ENCODE results near the gene DHX15.
"Not testable (repeated sequence)": the region's sequence is repeated elsewhere in the genome, so short reads cannot be mapped to it uniquely, and the experiment has no call there.

Gene DHX15

DNA sequence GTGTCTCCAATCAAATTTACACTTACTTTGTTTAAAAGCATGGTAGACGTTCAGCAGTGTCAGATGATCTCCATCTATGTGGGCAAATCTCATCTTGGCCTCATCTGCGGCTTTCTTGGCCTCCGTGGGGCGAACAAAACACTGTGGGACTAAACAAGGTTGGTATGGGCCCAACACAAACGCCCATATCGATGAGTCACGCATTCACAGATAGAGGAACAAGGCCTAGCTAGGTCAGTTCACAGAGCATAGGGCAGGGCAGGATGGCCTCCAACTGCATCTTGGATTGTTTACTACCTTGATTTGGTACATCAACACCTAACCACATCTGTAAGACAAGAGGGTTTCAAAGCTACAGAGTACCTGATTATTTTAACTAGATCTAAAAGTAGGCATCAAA is 47.3 kb downstream of the DHX15 start:
- DNase-seq, result no peak

DNA sequence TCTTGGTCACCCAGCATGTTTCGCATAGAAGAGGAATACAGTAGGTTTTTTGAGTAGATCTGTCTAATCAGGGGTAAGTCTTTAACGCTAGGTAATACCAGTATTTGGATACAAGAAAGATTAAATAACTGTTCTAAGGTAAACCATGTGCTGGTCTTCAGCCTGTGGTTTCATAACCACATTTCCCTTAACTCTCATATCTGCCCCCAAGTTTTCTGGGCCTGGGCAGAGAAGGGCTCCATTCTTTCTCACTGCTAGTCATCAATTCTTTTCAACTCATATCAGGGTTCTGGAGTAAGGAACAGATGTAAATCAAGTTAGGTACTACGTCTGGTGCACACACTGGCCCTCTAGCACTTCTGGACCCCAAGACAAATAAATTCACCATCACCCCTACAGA is 49.0 kb downstream of the DHX15 start:
- no peak for DNase-seq

DNA sequence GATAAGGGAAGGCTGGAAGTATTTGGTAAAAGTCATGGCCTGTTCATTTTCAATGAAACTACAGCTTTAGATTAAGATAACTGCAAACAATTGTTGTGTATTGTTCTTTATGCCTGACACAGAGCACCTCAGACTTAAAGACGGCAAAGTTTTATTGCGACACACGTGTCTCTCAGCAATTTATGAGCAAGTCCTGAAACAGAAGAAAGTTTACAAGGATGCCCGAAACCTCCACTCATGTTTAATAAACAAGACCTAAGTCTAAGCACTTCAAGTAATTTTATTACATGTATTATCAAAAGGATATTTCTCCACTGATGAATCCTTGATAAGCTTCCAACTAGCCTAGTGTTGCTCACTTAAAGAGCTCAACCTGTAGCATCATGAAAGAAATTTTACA is 51.0 kb downstream of the DHX15 start:
- no peak for DNase-seq

DNA sequence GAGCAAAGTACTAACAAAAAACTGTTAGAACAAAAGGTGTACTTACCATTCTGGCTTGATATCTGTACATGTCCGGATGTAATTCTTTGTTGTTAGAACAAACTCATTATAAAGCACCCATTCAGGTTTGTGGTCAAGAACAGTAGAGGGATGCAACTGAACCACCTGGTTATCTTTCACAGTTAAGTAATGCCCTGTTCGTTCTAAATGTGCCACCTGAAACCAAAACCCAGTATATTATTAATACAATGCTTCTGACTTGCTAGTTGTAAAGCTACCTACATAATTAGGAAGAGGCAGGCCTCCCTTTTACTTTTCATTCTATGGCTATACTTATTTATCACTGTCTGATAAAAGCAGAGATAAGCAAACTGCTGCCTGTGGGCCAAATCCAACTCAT is 54.8 kb downstream of the DHX15 start:
- DNase-seq, result no peak

DNA sequence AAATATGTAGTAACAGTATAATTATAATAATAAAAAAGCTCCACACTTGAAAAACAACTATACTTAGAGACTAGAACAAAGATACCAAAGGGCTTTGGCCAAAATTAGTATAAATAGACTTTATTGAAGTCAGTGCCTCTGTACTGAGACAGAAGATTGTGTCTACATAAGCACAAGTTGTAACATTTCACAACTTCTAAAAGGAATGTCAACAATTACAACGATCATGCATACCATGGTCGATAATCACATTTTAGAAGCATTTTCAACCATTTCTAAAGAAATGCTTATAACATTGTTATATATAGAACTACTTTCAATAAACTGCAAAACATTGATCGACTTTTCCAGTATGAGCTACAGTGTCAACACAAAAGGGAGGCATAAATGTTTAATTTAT is 57.0 kb downstream of the DHX15 start:
- no peak for DNase-seq

DNA sequence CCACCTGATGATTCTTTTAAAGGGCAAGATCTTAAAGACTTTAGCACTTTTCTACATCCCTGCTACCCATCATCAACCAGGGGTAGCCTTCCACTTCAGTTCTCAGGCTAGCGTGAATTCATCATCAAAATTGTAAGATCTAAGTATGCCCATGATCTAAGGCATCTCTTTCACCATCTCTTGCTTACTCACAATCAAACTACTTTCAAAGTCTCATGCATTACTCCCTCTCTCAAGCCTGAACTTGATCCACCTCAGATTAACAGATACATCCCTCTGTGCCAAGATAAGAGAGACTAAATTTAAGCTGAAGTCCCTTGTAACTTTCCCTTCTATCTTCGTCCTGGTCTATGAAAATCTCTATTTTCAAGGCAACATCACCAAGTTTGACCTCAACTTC is 62.8 kb downstream of the DHX15 start:
- DNase-seq, result no peak

DNA sequence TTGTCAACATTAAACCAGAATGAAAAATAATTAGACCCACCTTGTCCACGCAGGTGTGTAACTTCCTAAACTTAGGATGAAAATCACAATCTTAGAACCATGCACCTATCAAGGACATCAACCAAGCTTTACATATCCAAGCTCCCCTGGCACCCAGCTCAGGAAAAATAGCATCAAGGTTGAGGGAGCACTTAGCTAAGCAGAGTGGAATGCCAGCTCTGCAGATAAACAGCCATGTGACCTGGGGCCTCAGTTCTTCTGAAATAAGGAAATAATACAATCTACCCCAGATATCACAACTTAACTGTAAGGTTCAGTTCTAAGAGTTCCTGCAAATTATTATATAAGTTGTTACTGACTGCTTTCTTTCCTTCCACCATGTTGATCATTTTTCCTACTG is 64.7 kb downstream of the DHX15 start:
- no peak for DNase-seq

DNA sequence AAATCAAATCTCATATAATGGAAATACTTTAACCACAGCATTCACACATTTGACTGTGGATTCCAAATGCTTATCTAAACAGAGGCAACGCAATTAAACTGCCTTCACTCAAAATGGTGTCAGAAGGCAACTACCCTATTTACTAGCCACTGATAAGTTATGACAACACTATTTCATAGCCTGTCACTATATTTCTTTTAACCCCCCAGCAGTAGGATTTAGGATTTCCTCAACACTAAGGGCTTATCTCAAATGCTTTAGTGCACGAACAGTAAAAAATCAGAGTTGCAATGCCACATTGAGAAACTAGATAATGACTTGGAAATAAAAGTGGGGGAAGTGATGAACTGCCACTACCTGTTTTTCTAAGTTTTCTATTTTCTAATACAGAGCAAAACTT is 66.7 kb downstream of the DHX15 start:
- no peak for DNase-seq

DNA sequence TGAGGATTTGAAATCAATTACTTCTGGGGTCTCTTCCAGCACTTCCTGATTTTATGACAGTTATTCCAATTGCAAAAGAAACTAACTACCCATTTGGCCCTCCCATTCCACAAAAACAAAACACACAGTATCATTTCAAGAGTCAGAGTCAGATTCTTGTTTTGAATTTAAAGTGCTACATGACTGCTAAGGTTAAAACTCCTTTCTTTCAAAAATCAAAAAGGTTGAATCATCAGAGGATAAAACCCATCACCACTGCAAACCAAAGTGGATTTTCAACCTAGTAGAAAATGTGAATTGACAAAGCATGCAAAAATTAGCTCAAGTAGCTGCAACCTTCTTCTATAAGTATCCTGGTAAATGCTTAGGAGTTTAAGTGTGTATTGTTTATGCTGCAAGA is 67.4 kb downstream of the DHX15 start:
- no peak for DNase-seq

DNA sequence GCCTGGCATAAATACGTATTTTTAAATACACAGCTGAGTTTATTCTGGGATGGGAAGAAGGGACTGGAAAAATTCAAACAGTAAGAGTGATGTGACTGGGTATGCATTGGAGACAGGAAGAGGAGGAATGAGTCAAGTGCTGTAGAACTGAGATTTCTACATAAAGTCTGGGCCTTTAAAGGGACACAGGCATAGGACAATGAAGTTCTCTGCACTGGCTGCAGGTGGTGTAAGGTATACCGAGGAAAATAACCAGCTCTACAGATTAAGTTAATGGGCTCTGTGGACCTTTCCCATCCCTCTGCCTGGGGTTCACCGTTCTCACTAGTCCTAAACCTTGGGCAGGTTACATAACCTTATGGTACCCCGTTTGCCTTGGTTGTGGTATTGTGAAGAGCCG is 68.7 kb downstream of the DHX15 start:
- DNase-seq, result no peak

DNA sequence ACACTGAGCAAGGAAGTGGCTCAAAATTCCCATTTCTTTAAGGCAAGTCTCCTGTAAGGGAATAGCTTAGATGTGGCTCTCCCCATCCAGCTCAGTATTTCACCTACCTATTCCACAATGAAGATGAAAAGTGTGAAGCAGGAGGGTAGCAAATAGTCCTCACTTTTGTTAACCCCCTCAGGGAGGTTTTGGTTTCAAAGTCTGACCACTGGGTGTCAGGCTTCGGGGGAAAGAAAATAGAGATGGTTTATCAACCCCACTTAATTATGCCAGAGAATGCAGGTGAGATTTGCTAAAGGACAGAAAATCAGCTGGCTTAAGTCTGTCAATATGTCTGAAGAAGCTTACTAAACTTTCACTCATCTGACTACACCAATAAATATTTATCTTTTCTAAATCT is 69.5 kb downstream of the DHX15 start:
- no peak for DNase-seq

DNA sequence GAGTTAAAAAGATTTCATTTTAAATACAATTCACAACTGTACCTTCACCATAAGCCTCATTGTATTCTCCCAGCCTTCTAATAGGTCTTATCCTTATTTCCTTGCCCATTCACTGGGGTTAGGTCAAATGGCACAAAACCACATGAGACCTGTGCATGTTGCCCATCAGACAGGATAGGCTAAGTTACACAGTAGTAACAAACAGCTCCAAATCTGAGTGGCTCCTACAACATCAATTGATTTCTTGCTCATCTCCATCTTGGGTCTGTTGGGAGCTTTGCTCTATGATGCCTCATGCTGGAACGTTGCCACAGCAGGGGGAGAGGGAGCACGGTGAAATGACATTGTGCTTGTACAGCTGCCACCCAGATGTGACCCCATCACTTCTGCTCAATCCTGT is 70.6 kb downstream of the DHX15 start:
- DNase-seq, result no peak

DNA sequence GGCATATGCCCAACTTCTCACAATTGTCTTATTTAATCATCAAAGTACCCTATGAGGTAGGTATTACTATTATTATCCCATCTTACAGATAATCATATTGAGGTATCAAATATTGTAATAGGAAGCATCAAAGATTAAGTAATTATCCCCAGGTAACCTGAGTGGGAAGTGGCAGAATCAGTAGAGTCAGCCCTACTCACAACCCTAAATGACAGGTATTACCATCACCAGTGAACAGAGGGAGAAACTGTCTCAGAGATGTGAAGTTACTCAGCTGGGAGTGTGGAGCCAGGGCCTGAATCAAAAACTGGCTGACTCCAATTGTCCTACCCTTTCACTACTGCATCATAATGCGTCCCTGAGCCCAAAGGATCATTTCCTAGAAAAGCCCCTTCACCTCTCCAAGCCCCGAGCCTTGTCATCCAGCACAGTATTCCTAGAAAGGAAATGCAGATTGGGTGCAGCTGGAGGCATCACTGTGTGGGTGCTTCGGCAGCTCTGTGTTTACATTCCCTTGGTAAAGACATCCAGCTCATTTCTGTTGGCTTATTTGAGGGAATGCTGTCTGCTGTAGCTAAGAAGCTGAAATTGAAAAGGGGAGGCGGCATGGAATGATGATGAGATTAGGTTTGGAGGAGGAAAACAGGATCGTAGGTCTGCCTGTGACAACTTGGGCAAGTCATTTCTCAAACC is 72.8 kb downstream of the DHX15 start:
- DNase-seq, result no peak

DNA sequence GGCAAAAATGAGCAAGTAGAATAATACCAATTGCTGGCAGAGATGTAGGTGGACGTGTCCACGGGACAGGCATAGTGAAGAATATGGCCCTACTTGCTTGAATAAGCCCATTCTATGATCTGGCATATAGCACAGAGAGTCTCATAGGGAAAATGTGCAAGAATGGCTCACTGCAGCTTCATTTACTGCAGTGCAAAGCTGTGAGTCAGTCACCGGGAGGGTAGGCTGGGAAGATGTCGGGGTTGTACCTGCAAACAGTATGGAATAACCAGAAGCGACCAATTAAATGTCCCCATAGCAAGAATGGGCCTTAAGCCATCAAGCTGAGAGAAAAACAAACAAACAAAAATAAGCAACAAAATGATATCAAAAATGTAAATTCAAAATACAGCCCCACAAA is 74.3 kb downstream of the DHX15 start:
- DNase-seq, result no peak

DNA sequence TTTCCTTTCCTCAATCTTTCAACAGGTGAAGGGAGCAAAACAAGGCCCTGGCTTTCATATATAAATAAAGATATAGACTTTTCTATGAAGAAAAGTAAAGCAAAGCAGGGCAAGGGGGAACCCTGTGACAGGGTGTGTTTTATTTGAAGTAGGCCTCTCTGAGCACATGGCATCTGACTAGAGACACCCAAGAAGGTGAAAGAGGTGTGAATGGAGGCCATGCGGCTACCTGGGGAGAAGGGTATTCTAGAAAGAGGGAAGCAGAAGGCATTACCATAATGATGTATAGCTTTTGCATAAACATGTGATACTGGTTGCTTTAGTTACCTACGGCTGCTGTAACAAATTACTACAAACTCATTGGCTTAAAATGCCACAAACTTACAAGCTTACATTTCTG is 75.8 kb downstream of the DHX15 start:
- DNase-seq, result no peak

DNA sequence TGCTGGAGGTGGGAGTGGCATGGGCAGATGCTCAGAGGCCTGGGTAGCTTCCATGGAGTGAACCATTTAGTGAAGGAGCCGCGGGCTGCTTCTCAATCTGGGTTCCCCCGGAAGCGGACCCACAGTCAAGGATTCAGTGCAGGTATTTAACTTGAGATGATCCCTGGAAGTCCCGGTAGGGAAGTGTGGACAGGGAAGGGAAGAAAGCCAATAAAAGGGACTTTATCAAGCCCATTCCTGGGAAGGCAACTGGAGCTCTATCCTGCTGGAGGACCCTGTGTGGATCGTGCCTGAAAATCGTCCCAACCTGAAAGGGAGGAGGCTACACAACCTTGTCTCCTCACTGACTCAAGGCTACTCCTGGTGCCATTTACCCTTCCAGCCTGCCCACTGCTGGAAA is 76.9 kb downstream of the DHX15 start:
- no peak for DNase-seq

DNA sequence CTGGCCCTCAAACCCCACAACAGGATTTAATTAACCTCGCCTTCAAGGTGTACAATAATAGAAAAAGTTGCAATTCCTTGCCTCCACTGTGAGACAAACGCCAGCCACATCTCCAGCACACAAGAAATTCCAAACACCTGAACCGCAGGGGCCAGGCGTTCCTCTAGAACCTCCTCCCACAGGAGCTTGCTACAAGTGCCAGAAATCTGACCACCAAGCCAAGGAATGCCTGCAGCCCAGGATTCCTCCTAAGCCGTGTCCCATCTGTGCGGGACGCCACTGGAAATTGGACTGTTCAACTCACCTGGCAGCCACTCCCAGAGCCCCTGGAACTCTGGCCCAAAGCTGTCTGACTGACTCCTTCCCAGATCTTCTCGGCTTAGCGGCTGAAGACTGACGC is 81.3 kb downstream of the DHX15 start:
- not testable (repeated sequence) for DNase-seq

DNA sequence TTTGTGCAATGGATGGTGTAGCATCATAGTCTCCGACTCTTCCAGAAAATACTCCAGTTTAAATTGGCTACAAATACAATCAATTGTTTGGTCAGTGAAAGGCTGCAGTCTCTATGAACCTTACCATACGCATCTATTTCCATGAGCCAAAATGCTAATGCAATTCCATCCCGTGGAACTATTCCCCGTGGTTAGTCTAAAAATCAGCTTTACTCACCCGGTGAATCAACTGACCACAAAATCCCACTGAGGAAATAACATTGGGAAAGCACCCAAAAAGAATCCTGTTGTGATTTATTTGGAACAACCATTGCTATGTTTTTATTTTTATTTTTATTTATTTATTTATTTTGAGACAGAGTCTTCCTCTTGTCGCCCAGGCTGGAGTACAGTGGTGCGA is 87.1 kb downstream of the DHX15 start:
- DNase-seq, result no peak

DNA sequence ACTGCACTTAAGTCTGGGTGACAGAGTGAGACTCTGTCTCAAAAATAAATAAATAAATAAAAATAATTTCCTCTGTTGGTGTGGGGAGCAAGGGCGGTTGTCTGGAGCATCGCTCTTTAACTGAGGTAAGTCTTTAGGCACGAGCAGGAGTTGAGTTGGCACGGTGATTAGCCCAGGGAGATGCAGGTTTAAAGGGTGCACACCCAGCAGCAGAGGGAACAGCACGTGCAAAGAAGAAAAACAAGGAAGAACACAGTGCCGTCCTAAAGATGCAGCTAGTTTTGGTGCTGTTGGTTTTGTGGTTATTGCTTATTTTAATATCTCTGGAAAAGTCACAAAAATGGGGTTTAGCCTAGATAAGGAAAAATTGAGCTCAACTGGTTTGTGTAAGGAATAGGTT is 87.8 kb downstream of the DHX15 start:
- DNase-seq, result no peak

DNA sequence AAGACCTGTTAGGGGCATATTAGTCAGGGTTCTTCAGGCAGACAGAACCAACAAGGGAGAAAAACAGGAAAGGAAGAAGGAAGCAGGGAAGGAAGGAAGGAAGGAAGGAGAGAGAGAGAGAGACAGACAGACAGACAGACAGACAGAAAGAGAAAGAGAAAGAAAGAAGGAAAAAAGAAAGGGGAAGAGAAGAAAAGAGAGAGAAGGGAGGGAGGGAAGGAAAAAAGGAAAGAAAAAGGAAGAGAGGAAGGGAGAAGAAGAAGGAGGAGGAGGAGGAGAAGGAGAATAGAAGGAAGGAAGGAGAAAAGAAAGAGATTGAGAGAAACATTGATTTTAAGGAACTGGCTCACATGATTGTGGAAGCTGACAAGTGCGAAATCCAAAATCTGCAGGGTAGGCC is 89.0 kb downstream of the DHX15 start:
- no peak for DNase-seq

DNA sequence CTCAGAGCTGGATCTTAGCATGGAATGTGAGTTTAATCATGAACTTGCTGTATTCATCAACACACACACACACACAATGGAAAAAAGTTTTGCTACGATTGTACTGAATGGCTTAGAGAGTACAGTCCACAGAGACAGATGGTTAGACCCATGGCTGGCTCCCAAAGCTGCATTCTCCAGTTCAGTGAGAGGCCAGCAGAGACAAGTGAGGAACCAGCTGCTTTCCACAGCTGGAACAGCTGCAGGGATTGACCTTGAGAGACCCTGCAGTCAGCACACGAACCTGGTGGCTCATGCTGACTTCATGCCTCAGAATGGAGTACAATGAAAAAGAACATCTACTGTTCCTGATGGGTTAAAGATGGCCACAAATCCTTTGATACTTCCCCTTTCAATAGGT is 94.5 kb downstream of the DHX15 start:
- DNase-seq, result no peak

DNA sequence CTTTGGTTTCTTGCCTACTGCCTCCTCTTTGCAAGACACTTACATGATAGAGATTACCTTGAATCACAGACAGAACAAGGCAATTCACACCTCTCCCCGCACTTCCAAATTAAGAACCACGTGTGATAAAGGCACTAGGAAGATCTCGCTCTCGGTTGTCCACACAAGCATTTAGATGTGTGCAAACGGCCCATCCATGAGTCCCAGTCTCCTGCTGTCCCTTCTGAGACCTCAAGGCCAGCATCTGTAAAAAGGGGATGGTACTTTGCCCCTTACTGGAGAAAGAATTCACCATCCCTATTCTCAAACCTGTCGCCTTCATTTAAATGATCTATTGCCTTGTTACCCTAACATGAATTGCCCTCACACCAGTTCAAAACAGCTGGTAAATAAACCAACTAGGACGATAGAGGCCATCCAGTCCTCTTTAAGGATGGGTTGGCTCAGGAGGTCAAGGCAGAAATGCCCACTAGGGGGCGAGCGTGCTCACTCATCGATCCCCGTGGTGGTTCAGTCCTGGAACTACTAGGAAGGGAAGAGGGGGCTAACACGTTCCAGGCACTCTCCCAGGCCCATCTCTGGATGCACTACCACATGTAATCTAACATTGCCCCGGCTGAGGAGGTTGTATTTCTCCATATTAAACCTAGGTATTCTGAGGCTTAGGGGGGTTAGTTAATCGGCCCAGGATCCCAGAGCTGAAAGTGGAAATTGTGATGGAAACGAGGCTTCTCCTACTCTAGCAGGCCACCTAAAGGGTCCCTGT is 95.8 kb downstream of the DHX15 start:
- DNase-seq, result peak; percentile 43

DNA sequence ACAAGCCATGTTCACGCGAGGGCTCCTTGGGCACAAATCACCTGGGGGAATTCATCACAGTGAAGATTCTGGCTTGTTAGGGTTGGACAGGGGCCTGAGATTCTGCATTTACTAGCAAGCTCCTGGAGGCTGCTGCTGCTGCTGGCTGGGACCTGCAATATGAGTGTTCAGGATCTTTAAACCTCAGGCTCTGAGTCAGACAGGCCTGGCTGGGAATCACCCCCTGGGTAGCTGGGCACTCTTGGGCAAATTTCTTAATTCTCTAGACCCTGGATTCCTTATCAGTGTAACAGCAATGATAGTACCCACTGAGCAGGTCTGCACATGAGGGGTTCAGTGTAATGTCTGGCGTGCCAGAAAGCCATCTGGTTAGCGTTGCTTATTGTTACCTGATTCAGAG is 101.5 kb downstream of the DHX15 start:
- no peak for DNase-seq

DNA sequence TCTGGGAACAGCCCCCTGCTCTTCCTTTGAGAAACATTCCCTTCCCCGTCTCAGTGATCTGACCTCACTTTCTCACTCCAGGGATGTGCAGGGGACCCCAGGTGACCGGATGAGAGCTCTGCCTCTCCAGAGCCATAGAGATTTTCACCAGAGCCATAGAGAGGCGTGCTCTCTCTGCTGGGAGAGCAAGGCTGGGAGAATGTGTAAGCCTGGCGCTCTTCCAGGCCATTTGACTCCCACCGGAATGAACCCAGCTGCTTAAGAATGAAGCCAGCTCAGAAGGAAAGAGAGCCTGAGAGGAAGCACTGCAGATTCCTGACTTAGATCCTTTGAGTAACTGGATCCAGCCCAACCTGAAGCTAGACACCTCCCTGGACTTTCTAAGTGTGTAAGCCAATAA is 106.4 kb downstream of the DHX15 start:
- DNase-seq, result no peak

All from activated gamma-delta T cell treated with Interleukin-2 at 50 U/mL for 16 hours (primary cell).